CD8-positive, alpha-beta memory T cell (primary cell): ENCODE measurements around the gene PDZD2. TPM values are rescaled to one million over a fixed set of nuclear protein-coding genes. Genes with fewer than 3 reads are reported as not detected.
"Not testable (repeated sequence)": the region's sequence is repeated elsewhere in the genome, so short reads cannot be mapped to it uniquely, and the experiment has no call there.

Experiments
- CTCF ChIA-PET: fragments of 350-600 bp; sonication (Branson Sonifier 250); formaldehyde crosslinking; loops from one replicate; lab custom pipeline; 2021; ENCODE audit warnings: antibody characterized with exemption; lab: Charles Lee
- POLR2A ChIA-PET: fragments of 350-600 bp; sonication (Branson Sonifier 250); formaldehyde crosslinking; loops from one replicate; lab custom pipeline; 2021; ENCODE audit warnings: antibody characterized with exemption; lab: Charles Lee
- DNase-seq, 5 donors: peaks; one replicate each; pipeline versions ENCODE4 v3.0.0 to v3.0.0-alpha.2; 2020 to 2022; ENCODE audit warnings: mixed read lengths in 1 of 5
- H3K27ac ChIP-seq: one replicate; pipeline ENCODE4 v1.7.0; 2013; ENCODE audit warnings: low read depth, mild to moderate bottlenecking, low read length, moderate library complexity
- H3K27me3 ChIP-seq: 2 replicates; pipeline ENCODE4 v1.7.0; 2013; ENCODE audit warnings: low read length, mild to moderate bottlenecking; ENCODE audit not compliant: insufficient read depth, poor library complexity, severe bottlenecking
- H3K36me3 ChIP-seq: 2 replicates; pipeline ENCODE4 v1.7.0; 2013; ENCODE audit warnings: mild to moderate bottlenecking, low read length, moderate library complexity; ENCODE audit not compliant: insufficient read depth
- H3K4me1 ChIP-seq: 2 replicates; pipeline ENCODE4 v1.7.0; 2013; ENCODE audit warnings: mild to moderate bottlenecking, low read length, moderate library complexity; ENCODE audit not compliant: insufficient read depth
- H3K4me3 ChIP-seq: 2 replicates; pipeline ENCODE4 v1.7.0; 2013; ENCODE audit warnings: mild to moderate bottlenecking, low read length
- H3K9me3 ChIP-seq: 2 replicates; pipeline ENCODE4 v1.7.0; 2013; ENCODE audit warnings: mild to moderate bottlenecking, low read length
- H3K27ac Mint-ChIP-seq, 8 donors: one replicate each; pipeline ENCODE4 v1.8.0; 2020 to 2021; ENCODE audit warnings: mixed read lengths in 8 of 8, mild to moderate bottlenecking in 6 of 8, inconsistent platforms in 3 of 8, moderate library complexity in 3 of 8
- H3K27me3 Mint-ChIP-seq, 2 donors: one replicate each; pipeline ENCODE4 v1.8.0; 2020 to 2021; ENCODE audit warnings: mixed read lengths in 2 of 2, mild to moderate bottlenecking in 1 of 2, moderate library complexity in 1 of 2
- H3K36me3 Mint-ChIP-seq, 3 donors: one replicate each; pipeline ENCODE4 v1.8.0; 2020 to 2021; ENCODE audit warnings: mixed read lengths in 3 of 3, inconsistent platforms in 1 of 3, mild to moderate bottlenecking in 1 of 3
- H3K4me1 Mint-ChIP-seq, 3 donors: one replicate each; pipeline ENCODE4 v1.8.0; 2020 to 2021; ENCODE audit warnings: mixed read lengths in 3 of 3, inconsistent platforms in 1 of 3, mild to moderate bottlenecking in 1 of 3
- H3K4me3 Mint-ChIP-seq, 7 donors: one replicate each; pipeline ENCODE4 v1.8.0; 2020 to 2021; ENCODE audit warnings: mixed read lengths in 7 of 7, mild to moderate bottlenecking in 6 of 7, moderate library complexity in 4 of 7, inconsistent platforms in 2 of 7
- H3K9me3 Mint-ChIP-seq, 5 donors: one replicate each; pipeline ENCODE4 v1.8.0; 2020 to 2022; ENCODE audit warnings: mixed read lengths in 5 of 5, mild to moderate bottlenecking in 3 of 5, moderate library complexity in 2 of 5, inconsistent platforms in 1 of 5
- polyA plus RNA-seq: library from polyadenylated mRNA; unstranded; fragments of 300-500 nt; fragmentation: Illumina TruSeq; gene quantifications from one replicate; pipeline ENCODE4 v1.2.3, GENCODE V29; 2021
- total RNA-seq, 2 experiments: library from RNA; stranded (reverse); gene quantifications; one replicate each; pipeline ENCODE4 v1.2.3, GENCODE V29; 2021

Gene PDZD2
- total and polyA plus RNA-seq, 3 experiments from 2014 or later = 0.15 to 0.40 (median 0.27) TPM

GRCh38 chr5:31962871-31963307 is 324.0 kb downstream of the PDZD2 start:
- Histone ChIP-seq H3K36me3 (no peaks in the 10 kb centered on the region), H3K4me3 (no peak overlapping the region), H3K4me1 (no peaks in the 10 kb centered on the region), H3K27ac (no peak overlapping the region), H3K9me3 (no peaks in the 10 kb centered on the region), H3K27me3 (no peaks in the 10 kb centered on the region)
- H3K4me3 Mint-ChIP-seq = no peak overlapping the region
- no peaks in the 10 kb centered on the region for H3K4me1 Mint-ChIP-seq
- peaks cover 4 to 17% of the 10 kb centered on the region in 2 donors for H3K27me3 Mint-ChIP-seq
- H3K36me3 Mint-ChIP-seq = no peaks in the 10 kb centered on the region
- CTCF ChIA-PET = no interaction called here
- DNase-seq = no peak
- no peak overlapping the region for H3K27ac Mint-ChIP-seq
- POLR2A ChIA-PET = no interaction called here
- H3K9me3 Mint-ChIP-seq = peaks cover 0 to 3% (median 0%) of the 10 kb centered on the region in 5 donors

- POLR2A ChIA-PET = no interaction called here
- no peak for DNase-seq
- H3K36me3 Mint-ChIP-seq = no peaks in the 10 kb centered on the region
- H3K4me3 Mint-ChIP-seq = no peak overlapping the region
- no peaks in the 10 kb centered on the region for H3K27me3 ChIP-seq
- no peak overlapping the region for H3K27ac Mint-ChIP-seq
- no peak overlapping the region for H3K27ac ChIP-seq
- peaks cover 4 to 16% of the 10 kb centered on the region in 2 donors for H3K27me3 Mint-ChIP-seq
- H3K4me3 ChIP-seq = no peak overlapping the region
- CTCF ChIA-PET = no interaction called here
- H3K4me1 Mint-ChIP-seq = no peaks in the 10 kb centered on the region
- no peaks in the 10 kb centered on the region for H3K4me1 ChIP-seq
- no peaks in the 10 kb centered on the region for H3K9me3 ChIP-seq
- peaks cover 0 to 3% (median 0%) of the 10 kb centered on the region in 5 donors for H3K9me3 Mint-ChIP-seq
- H3K36me3 ChIP-seq = no peaks in the 10 kb centered on the region
These were observed 324.6 kb downstream of the PDZD2 start for GRCh38 chr5:31963358-31964006.

- no peak for DNase-seq
- no peaks in the 10 kb centered on the region for H3K4me1 Mint-ChIP-seq
- H3K27ac Mint-ChIP-seq = no peak overlapping the region
- Histone ChIP-seq H3K27me3 (no peaks in the 10 kb centered on the region), H3K9me3 (no peaks in the 10 kb centered on the region), H3K36me3 (no peaks in the 10 kb centered on the region), H3K27ac (no peak overlapping the region), H3K4me1 (no peaks in the 10 kb centered on the region), H3K4me3 (no peak overlapping the region)
- H3K9me3 Mint-ChIP-seq = peaks cover 0 to 4% (median 0%) of the 10 kb centered on the region in 5 donors
- no peaks in the 10 kb centered on the region for H3K36me3 Mint-ChIP-seq
- peaks cover 2 to 16% of the 10 kb centered on the region in 2 donors for H3K27me3 Mint-ChIP-seq
- ChIA-PET CTCF (no interaction called here), POLR2A (no interaction called here)
- H3K4me3 Mint-ChIP-seq = no peak overlapping the region
These were observed 325.1 kb downstream of the PDZD2 start for GRCh38 chr5:31964007-31964360.

GRCh38 chr5:31965227-31965626 is 326.3 kb downstream of the PDZD2 start:
- Histone ChIP-seq H3K27me3 (no peaks in the 10 kb centered on the region), H3K4me1 (no peaks in the 10 kb centered on the region), H3K36me3 (no peaks in the 10 kb centered on the region), H3K4me3 (no peak overlapping the region), H3K9me3 (no peaks in the 10 kb centered on the region), H3K27ac (no peak overlapping the region)
- peaks cover 2 to 16% of the 10 kb centered on the region in 2 donors for H3K27me3 Mint-ChIP-seq
- peaks cover 0 to 4% (median 0%) of the 10 kb centered on the region in 5 donors for H3K9me3 Mint-ChIP-seq
- H3K4me1 Mint-ChIP-seq = no peaks in the 10 kb centered on the region
- ChIA-PET CTCF (no interaction called here), POLR2A (no interaction called here)
- H3K4me3 Mint-ChIP-seq = no peak overlapping the region
- DNase-seq = no peak
- H3K27ac Mint-ChIP-seq = no peak overlapping the region
- no peaks in the 10 kb centered on the region for H3K36me3 Mint-ChIP-seq

- Mint-ChIP-seq H3K36me3 (no peaks in the 10 kb centered on the region), H3K9me3 (peaks cover 0 to 4% (median 0%) of the 10 kb centered on the region in 5 donors), H3K27ac (no peak overlapping the region), H3K4me1 (no peaks in the 10 kb centered on the region), H3K27me3 (peaks cover 0 to 15% of the 10 kb centered on the region in 2 donors), H3K4me3 (no peak overlapping the region)
- Histone ChIP-seq H3K9me3 (no peaks in the 10 kb centered on the region), H3K4me1 (no peaks in the 10 kb centered on the region), H3K27me3 (no peaks in the 10 kb centered on the region), H3K27ac (no peak overlapping the region), H3K36me3 (no peaks in the 10 kb centered on the region), H3K4me3 (no peak overlapping the region)
- ChIA-PET CTCF (no interaction called here), POLR2A (no interaction called here)
- no peak for DNase-seq
These were observed 328.0 kb downstream of the PDZD2 start for GRCh38 chr5:31966936-31967335.

GRCh38 chr5:31967461-31967860 is 328.5 kb downstream of the PDZD2 start:
- Histone ChIP-seq H3K9me3 (no peaks in the 10 kb centered on the region), H3K4me3 (no peak overlapping the region), H3K36me3 (no peaks in the 10 kb centered on the region), H3K4me1 (no peaks in the 10 kb centered on the region), H3K27me3 (no peaks in the 10 kb centered on the region), H3K27ac (no peak overlapping the region)
- Mint-ChIP-seq H3K4me3 (no peak overlapping the region), H3K36me3 (no peaks in the 10 kb centered on the region), H3K27ac (no peak overlapping the region), H3K4me1 (peaks cover 0 to 2% (median 1%) of the 10 kb centered on the region in 3 donors), H3K27me3 (peaks cover 0 to 11% of the 10 kb centered on the region in 2 donors), H3K9me3 (peaks cover 0 to 4% (median 0%) of the 10 kb centered on the region in 5 donors)
- DNase-seq = no peak
- POLR2A ChIA-PET = no interaction called here
- CTCF ChIA-PET = no interaction called here

- Mint-ChIP-seq H3K27ac (no peak overlapping the region), H3K36me3 (no peaks in the 10 kb centered on the region), H3K4me3 (no peak overlapping the region), H3K9me3 (peaks cover 0 to 4% (median 0%) of the 10 kb centered on the region in 5 donors), H3K27me3 (peaks cover 0 to 3% of the 10 kb centered on the region in 2 donors), H3K4me1 (peaks cover 0 to 12% (median 12%) of the 10 kb centered on the region in 3 donors)
- ChIA-PET CTCF (no interaction called here), POLR2A (no interaction called here)
- Histone ChIP-seq H3K36me3 (no peaks in the 10 kb centered on the region), H3K9me3 (no peaks in the 10 kb centered on the region), H3K27me3 (no peaks in the 10 kb centered on the region), H3K4me1 (peaks cover 6% of the 10 kb centered on the region), H3K27ac (no peak overlapping the region), H3K4me3 (no peak overlapping the region)
- no peak for DNase-seq
These were observed 333.6 kb downstream of the PDZD2 start for GRCh38 chr5:31972558-31972957.

- H3K9me3 ChIP-seq, H3K4me1 ChIP-seq, DNase-seq, H3K9me3 Mint-ChIP-seq, H3K36me3 ChIP-seq, H3K4me3 Mint-ChIP-seq, H3K27me3 ChIP-seq, H3K27ac ChIP-seq, H3K36me3 Mint-ChIP-seq, POLR2A ChIA-PET, H3K27ac Mint-ChIP-seq, H3K4me3 ChIP-seq, H3K27me3 Mint-ChIP-seq, CTCF ChIA-PET: not testable (repeated sequence)
- peaks cover 0 to 12% (median 12%) of the 10 kb centered on the region in 3 donors for H3K4me1 Mint-ChIP-seq
These were observed 336.3 kb downstream of the PDZD2 start for GRCh38 chr5:31975189-31975612.
